Caco-2 (cell line): ENCODE results near the gene WHAMM. TPM values are rescaled to one million over a fixed set of nuclear protein-coding genes. Genes with fewer than 3 reads are reported as not detected.

ENCODE experiments used
- BruUV-seq: library from RNA; stranded (reverse); fragments of 400-500 nt; replicated peaks from 2 replicates; lab custom pipeline; 2021; lab: Mats Ljungman, UMichigan
- CTCF ChIA-PET: fragments of 300-600 bp; sonication (Branson Sonifier 250); formaldehyde crosslinking; loops from one replicate; lab custom pipeline; 2022; ENCODE audit warnings: antibody characterized with exemption; lab: Charles Lee
- POLR2A ChIA-PET: fragments of 300-600 bp; sonication (Branson Sonifier 250); formaldehyde crosslinking; loops from one replicate; lab custom pipeline; 2022; ENCODE audit warnings: antibody characterized with exemption; lab: Charles Lee
- DNase-seq, 2 experiments: peaks; one replicate each; pipeline versions ENCODE4 v3.0.0 to v3.0.0-alpha.2; 2020 to 2022
- H3K27me3 ChIP-seq: replicated peaks from 2 replicates; pipeline ENCODE4 v1.6.0; 2011; ENCODE audit warnings: low read length; ENCODE audit not compliant: control insufficient read depth, insufficient read depth
- H3K36me3 ChIP-seq: 2 replicates; pipeline ENCODE4 v1.5.1; 2011; ENCODE audit warnings: low read length; ENCODE audit not compliant: control insufficient read depth, insufficient read depth
- H3K4me1 ChIP-seq: fragments of 250-450 bp; sonication (Bioruptor Pico); 2 replicates; pipeline ENCODE4 v1.5.1; 2020; ENCODE audit warnings: mild to moderate bottlenecking
- H3K4me3 ChIP-seq: 2 replicates; pipeline ENCODE4 v1.5.1; 2011; ENCODE audit warnings: low read depth, mild to moderate bottlenecking, control low read depth, low read length
- H3K9me3 ChIP-seq: fragments of 250-450 bp; sonication (Bioruptor Pico); 2 replicates; pipeline ENCODE4 v1.5.1; 2020; ENCODE audit warnings: mild to moderate bottlenecking, moderate library complexity
- H3K27ac Mint-ChIP-seq: one replicate; pipeline ENCODE4 v1.8.0; 2022; ENCODE audit warnings: mixed read lengths; ENCODE audit not compliant: unreplicated experiment
- H3K27me3 Mint-ChIP-seq: one replicate; pipeline ENCODE4 v1.8.0; 2022; ENCODE audit warnings: mixed read lengths; ENCODE audit not compliant: insufficient read depth, unreplicated experiment
- H3K36me3 Mint-ChIP-seq: one replicate; pipeline ENCODE4 v1.8.0; 2022; ENCODE audit warnings: mild to moderate bottlenecking, mixed read lengths; ENCODE audit not compliant: insufficient read depth, unreplicated experiment
- H3K4me1 Mint-ChIP-seq: one replicate; pipeline ENCODE4 v1.8.0; 2022; ENCODE audit warnings: low read depth, mixed read lengths; ENCODE audit not compliant: unreplicated experiment
- H3K4me3 Mint-ChIP-seq: one replicate; pipeline ENCODE4 v1.8.0; 2022; ENCODE audit warnings: mild to moderate bottlenecking, moderate library complexity, mixed read lengths; ENCODE audit not compliant: unreplicated experiment
- H3K9me3 Mint-ChIP-seq: one replicate; pipeline ENCODE4 v1.8.0; 2022; ENCODE audit warnings: mixed read lengths; ENCODE audit not compliant: unreplicated experiment
- intact Hi-C: fragments of 100-400 bp; cut with micrococcal nuclease; formaldehyde crosslinking; loops from one replicate; pipeline ENCODE4 v1.10.0; 2022; ENCODE audit not compliant: unreplicated experiment
- total RNA-seq: library from RNA; stranded (reverse); gene quantifications from 2 replicates; pipeline ENCODE4 v1.2.3, GENCODE V29; 2022
- TF ChIP-seq, protein P1 (sequence below), 2 experiments: fragments of 200-600 bp in 1 of 2; IDR thresholded peaks; 1 replicate in 1 of 2; 2 replicates in 1 of 2; pipeline versions ENCODE4 v1.5.1 to v1.8.0; 2011 to 2022; ENCODE audit warnings: antibody characterized with exemption in 1 of 2, control low read depth in 1 of 2, inconsistent platforms in 1 of 2, low read depth in 1 of 2, low read length in 1 of 2, mild to moderate bottlenecking in 1 of 2, moderate library complexity in 1 of 2; ENCODE audit not compliant: insufficient read depth in 1 of 2, severe bottlenecking in 1 of 2, unreplicated experiment in 1 of 2

The WHAMM gene
- total RNA-seq, 1 experiment from 2014 or later, result 7.8 TPM

DNA sequence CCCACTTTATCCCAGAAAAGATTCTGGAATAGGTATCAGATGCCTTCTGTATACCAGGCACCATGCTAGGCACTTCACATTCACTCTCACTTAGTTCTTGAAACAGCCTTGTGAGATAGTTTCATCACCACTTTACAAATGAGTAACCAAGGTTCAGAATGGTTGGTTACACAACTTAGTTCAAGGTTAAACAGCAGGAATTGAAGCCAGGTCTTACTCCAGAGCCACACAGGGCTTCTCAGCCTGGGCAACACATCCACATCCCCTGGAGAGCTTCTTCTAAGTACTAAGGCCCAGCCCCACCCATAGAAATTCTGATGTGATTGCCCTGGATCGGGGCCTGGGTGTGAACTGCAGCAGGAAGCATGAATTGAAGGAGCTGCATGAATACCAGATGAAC is 18.6 kb downstream of the WHAMM start:
- no peaks in the 10 kb centered on the region for H3K4me1 Mint-ChIP-seq
- H3K9me3 Mint-ChIP-seq, result no peaks in the 10 kb centered on the region
- DNase-seq, result no peak
- H3K4me1 ChIP-seq, result no peaks in the 10 kb centered on the region
- H3K27me3 ChIP-seq, result no peaks in the 10 kb centered on the region
- peaks cover 73% of the 10 kb centered on the region for H3K36me3 Mint-ChIP-seq
- no peaks in the 10 kb centered on the region for H3K27me3 Mint-ChIP-seq
- ChIA-PET POLR2A (no interaction called here), CTCF (no interaction called here)
- H3K9me3 ChIP-seq, result no peaks in the 10 kb centered on the region
- no peak overlapping the region for H3K4me3 ChIP-seq
- no peaks in the 10 kb centered on the region; the same call in 1 of the 2 replicates for H3K36me3 ChIP-seq
- intact Hi-C loops, result no loop called here
- H3K27ac Mint-ChIP-seq, result no peak overlapping the region
- no TSS peak for BruUV-seq
- H3K4me3 Mint-ChIP-seq, result no peak overlapping the region
- TF ChIP-seq, protein P1, sequence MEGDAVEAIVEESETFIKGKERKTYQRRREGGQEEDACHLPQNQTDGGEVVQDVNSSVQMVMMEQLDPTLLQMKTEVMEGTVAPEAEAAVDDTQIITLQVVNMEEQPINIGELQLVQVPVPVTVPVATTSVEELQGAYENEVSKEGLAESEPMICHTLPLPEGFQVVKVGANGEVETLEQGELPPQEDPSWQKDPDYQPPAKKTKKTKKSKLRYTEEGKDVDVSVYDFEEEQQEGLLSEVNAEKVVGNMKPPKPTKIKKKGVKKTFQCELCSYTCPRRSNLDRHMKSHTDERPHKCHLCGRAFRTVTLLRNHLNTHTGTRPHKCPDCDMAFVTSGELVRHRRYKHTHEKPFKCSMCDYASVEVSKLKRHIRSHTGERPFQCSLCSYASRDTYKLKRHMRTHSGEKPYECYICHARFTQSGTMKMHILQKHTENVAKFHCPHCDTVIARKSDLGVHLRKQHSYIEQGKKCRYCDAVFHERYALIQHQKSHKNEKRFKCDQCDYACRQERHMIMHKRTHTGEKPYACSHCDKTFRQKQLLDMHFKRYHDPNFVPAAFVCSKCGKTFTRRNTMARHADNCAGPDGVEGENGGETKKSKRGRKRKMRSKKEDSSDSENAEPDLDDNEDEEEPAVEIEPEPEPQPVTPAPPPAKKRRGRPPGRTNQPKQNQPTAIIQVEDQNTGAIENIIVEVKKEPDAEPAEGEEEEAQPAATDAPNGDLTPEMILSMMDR (IDR thresholded peaks at IDR 0.05; ENCODE audit: insufficient read depth in 1 of 2, low read depth in 1 of 2, low read length in 1 of 2, severe bottlenecking in 1 of 2, unreplicated experiment in 1 of 2), result no peak

DNA sequence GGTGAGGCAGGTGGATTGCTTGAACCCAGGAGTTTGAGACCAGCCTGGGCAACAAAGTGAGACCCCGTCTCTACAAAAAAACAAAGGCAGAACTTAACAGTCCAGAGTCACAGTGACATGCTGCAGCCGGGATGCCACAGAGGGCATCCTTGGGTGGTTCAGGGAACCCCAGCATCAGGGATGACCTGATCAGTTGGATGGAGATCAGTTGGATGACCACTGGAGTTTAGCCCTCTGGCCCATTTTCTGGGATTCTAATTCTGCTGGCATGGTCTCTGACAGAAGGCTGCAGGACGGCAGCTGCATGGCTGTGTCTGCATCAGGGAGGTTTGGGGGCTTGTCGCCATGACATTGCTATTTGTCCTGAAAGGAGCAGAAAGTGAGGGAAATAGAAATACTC is 19.8 kb downstream of the WHAMM start:
- no peak for DNase-seq
- Histone ChIP-seq H3K4me1 (no peaks in the 10 kb centered on the region), H3K4me3 (no peak overlapping the region), H3K36me3 (no peaks in the 10 kb centered on the region; the same call in 1 of the 2 replicates), H3K27me3 (no peaks in the 10 kb centered on the region), H3K9me3 (no peaks in the 10 kb centered on the region)
- no TSS peak for BruUV-seq
- Mint-ChIP-seq H3K27me3 (no peaks in the 10 kb centered on the region), H3K27ac (no peak overlapping the region), H3K4me1 (no peaks in the 10 kb centered on the region), H3K4me3 (no peak overlapping the region), H3K36me3 (peaks cover 78% of the 10 kb centered on the region), H3K9me3 (no peaks in the 10 kb centered on the region)
- ChIA-PET POLR2A (no interaction called here), CTCF (no interaction called here)
- intact Hi-C loops, result no loop called here
- TF ChIP-seq, protein P1 (IDR thresholded peaks at IDR 0.05; ENCODE audit: insufficient read depth in 1 of 2, low read depth in 1 of 2, low read length in 1 of 2, severe bottlenecking in 1 of 2, unreplicated experiment in 1 of 2), result no peak

DNA sequence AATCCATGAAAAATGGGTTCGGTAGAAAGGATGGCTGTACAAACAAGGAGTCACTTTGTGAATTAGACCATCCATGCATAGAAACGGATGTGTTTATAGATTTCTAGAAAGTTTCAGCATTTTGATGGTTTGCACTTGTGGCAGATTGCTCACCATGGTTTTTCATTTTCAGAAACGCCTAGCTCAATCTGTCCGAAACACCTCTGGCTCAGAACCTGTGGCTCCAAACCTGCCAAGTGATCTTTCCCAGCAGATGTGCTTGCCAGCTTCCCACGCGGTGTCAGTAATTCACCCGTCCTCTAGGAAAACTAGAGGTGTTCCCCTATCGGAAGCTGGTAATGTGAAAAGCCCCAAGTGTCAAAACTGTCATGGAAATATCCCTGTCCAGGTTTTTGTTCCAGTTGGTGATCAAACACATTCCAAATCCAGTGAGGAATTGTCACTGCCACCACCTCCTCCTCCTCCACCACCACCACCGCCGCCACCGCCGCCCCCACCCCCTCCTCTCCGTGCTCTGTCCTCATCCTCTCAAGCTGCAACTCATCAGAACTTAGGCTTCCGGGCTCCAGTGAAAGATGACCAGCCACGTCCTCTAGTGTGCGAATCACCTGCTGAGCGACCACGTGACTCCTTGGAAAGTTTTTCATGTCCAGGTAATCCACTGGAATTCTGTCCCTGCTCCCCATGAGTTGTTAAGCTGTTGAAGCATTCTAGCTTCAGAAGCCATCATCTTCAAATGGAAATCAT is 21.2 kb downstream of the WHAMM start:
- Mint-ChIP-seq H3K27me3 (no peaks in the 10 kb centered on the region), H3K4me3 (no peak overlapping the region), H3K27ac (no peak overlapping the region), H3K4me1 (no peaks in the 10 kb centered on the region), H3K36me3 (peaks cover 84% of the 10 kb centered on the region), H3K9me3 (no peaks in the 10 kb centered on the region)
- TF ChIP-seq, protein P1 (IDR thresholded peaks at IDR 0.05; ENCODE audit: insufficient read depth in 1 of 2, low read depth in 1 of 2, low read length in 1 of 2, severe bottlenecking in 1 of 2, unreplicated experiment in 1 of 2), result no peak
- DNase-seq, result no peak
- Histone ChIP-seq H3K27me3 (no peaks in the 10 kb centered on the region), H3K4me1 (no peaks in the 10 kb centered on the region), H3K36me3 (no peaks in the 10 kb centered on the region), H3K4me3 (no peak overlapping the region), H3K9me3 (no peaks in the 10 kb centered on the region)
- BruUV-seq, result no TSS peak
- intact Hi-C loops, result no loop called here
- ChIA-PET POLR2A (no interaction called here), CTCF (interaction anchor here (0.6 kb wide), 1 partner anchor 208 kb away, joined by 8 read pairs; no protein-coding TSS in a partner anchor)
